Neural progenitor cell (in vitro differentiated cells): ENCODE results near the gene RPL26. TPM values are rescaled to one million over a fixed set of nuclear protein-coding genes. Genes with fewer than 3 reads are reported as not detected.

Experiments used
- DNase-seq: peaks from one replicate; pipeline ENCODE4 v3.0.0-alpha.2; 2016; ENCODE audit warnings: low spot score
- H2AFZ ChIP-seq: fragments of 200-600 bp; sonication (generic); replicated peaks from 2 replicates; pipeline ENCODE4 v1.6.1; 2016; ENCODE audit warnings: antibody characterized with exemption
- H3F3A ChIP-seq: fragments of 200-600 bp; sonication (generic); 2 replicates; pipeline ENCODE4 v1.6.1; 2016; ENCODE audit warnings: antibody characterized with exemption, low read depth
- H3K27ac ChIP-seq: fragments of 200-600 bp; sonication (generic); 2 replicates; pipeline ENCODE4 v1.5.1; 2016; ENCODE audit warnings: mild to moderate bottlenecking
- H3K27me3 ChIP-seq: fragments of 200-600 bp; sonication (generic); 2 replicates; pipeline ENCODE4 v1.6.1; 2016; ENCODE audit warnings: mild to moderate bottlenecking, moderate library complexity
- H3K36me3 ChIP-seq: fragments of 200-600 bp; sonication (generic); 2 replicates; pipeline ENCODE4 v1.5.1; 2016
- H3K4me1 ChIP-seq: fragments of 200-600 bp; sonication (generic); 2 replicates; pipeline ENCODE4 v1.6.1; 2016; ENCODE audit warnings: mixed run types
- H3K4me2 ChIP-seq: fragments of 200-600 bp; sonication (generic); 2 replicates; pipeline ENCODE4 v1.6.1; 2016
- H3K4me3 ChIP-seq: fragments of 200-600 bp; sonication (generic); 2 replicates; pipeline ENCODE4 v1.5.1; 2016
- H3K79me2 ChIP-seq: fragments of 200-600 bp; sonication (generic); 2 replicates; pipeline ENCODE4 v1.6.1; 2016; ENCODE audit warnings: low read depth
- H3K9ac ChIP-seq: fragments of 200-600 bp; sonication (generic); 2 replicates; pipeline ENCODE4 v1.6.1; 2016
- H3K9me3 ChIP-seq: fragments of 200-600 bp; sonication (generic); 2 replicates; pipeline ENCODE4 v1.5.1; 2016; ENCODE audit warnings: low read depth
- H4K20me1 ChIP-seq: fragments of 200-600 bp; sonication (generic); 2 replicates; pipeline ENCODE4 v1.6.1; 2016; ENCODE audit warnings: low read depth
- H3K27ac Mint-ChIP-seq: 3 replicates; pipeline ENCODE4 v1.8.0; 2021; ENCODE audit warnings: mixed read lengths
- H3K27me3 Mint-ChIP-seq: 2 replicates; pipeline ENCODE4 v1.8.0; 2022; ENCODE audit warnings: low read depth, mild to moderate bottlenecking, inconsistent platforms, moderate library complexity, mixed read lengths; ENCODE audit not compliant: insufficient read depth
- H3K36me3 Mint-ChIP-seq: 3 replicates; pipeline ENCODE4 v1.8.0; 2021; ENCODE audit warnings: mixed read lengths
- H3K4me1 Mint-ChIP-seq: 3 replicates; pipeline ENCODE4 v1.8.0; 2021; ENCODE audit warnings: mixed read lengths
- H3K4me3 Mint-ChIP-seq: 3 replicates; pipeline ENCODE4 v1.8.0; 2021; ENCODE audit warnings: mild to moderate bottlenecking, moderate library complexity, mixed read lengths
- H3K9me3 Mint-ChIP-seq: 3 replicates; pipeline ENCODE4 v1.8.0; 2020; ENCODE audit warnings: mixed read lengths
- CTCF ChIP-seq: fragments of 200-600 bp; sonication (generic); IDR thresholded peaks from 2 replicates; pipeline ENCODE4 v1.5.1; 2017; ENCODE audit warnings: antibody characterized with exemption, mild to moderate bottlenecking
- EZH2 ChIP-seq: fragments of 200-600 bp; sonication (generic); IDR thresholded peaks from 2 replicates; pipeline ENCODE4 v1.6.1; 2017; ENCODE audit warnings: antibody characterized with exemption, mild to moderate bottlenecking, moderate library complexity
- EZH2phosphoT487 ChIP-seq: fragments of 200-600 bp; sonication (generic); IDR thresholded peaks from 2 replicates; pipeline ENCODE4 v1.6.1; 2017; ENCODE audit warnings: antibody characterized with exemption
- small RNA-seq: library from RNA; depleted of rRNA; stranded (forward); fragments of <200 nt; gene quantifications from one replicate; pipeline ENCODE3, GENCODE V24; 2015
- total RNA-seq: library from RNA; depleted of rRNA; stranded (reverse); fragments of >200 nt; gene quantifications from 2 replicates; pipeline ENCODE4 v1.2.3, GENCODE V29; 2015; ENCODE audit warnings: low replicate concordance

Gene RPL26
- total RNA-seq, 1 donor from 2014 or later = 8,768 TPM

DNA sequence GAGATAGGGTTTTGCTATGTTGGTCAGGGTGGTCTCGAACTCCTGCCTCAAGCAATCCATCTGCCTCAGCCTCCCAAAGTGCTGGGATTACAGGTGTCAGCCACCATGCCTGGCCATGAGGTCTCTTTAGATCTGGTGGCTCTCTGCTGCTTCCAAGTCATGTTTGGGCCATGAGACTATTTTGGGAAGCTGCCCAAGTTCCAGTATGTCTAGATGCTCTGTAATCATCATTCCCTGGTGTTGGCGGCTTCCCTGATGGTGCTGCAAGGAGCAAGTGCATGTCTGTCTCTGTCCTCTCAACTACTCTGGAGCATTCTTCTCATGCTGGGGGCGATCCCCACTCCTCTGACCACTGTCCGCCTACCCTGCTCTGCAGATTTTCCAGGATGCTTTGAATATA is 49.7 kb downstream of the RPL26 start:
- Histone ChIP-seq H3K79me2 (no peaks in the 10 kb centered on the region), H4K20me1 (no peaks in the 10 kb centered on the region), H3K4me2 (no peak overlapping the region), H2AFZ (no peak overlapping the region), H3K4me3 (no peak overlapping the region), H3K9me3 (no peaks in the 10 kb centered on the region), H3F3A (peaks cover 21% of the 10 kb centered on the region), H3K4me1 (peaks cover 10% of the 10 kb centered on the region), H3K27me3 (no peaks in the 10 kb centered on the region), H3K27ac (no peak overlapping the region), H3K9ac (no peak overlapping the region), H3K36me3 (no peaks in the 10 kb centered on the region)
- no peak for DNase-seq
- no peak for TF ChIP-seq EZH2
- TF ChIP-seq CTCF = no peak
- TF ChIP-seq EZH2phosphoT487 = no peak
- Mint-ChIP-seq H3K4me1 (peaks cover 26% of the 10 kb centered on the region), H3K4me3 (no peak overlapping the region), H3K27ac (no peak overlapping the region), H3K27me3 (peaks cover 4% of the 10 kb centered on the region), H3K36me3 (no peaks in the 10 kb centered on the region), H3K9me3 (no peaks in the 10 kb centered on the region)

DNA sequence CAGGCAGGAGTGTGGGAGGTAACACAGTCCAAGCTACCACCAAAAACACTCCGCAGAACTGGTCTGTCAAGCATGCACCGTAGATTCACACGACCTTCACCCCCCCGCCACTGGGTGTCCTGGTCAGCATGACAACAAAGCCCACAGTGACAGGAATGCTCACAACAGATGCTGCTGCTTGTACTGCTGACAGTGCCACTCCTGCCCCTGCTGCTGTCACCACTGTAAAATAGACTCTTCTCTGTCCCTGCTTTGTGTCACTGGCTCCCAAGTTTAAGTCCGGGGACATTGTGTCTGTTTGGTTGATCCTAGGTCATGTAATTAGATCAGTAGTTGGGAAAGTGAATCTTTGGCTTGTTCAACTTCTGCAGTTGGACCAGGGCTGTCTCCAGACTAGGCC is 50.3 kb downstream of the RPL26 start:
- DNase-seq = no peak
- Mint-ChIP-seq H3K27me3 (peaks cover 4% of the 10 kb centered on the region), H3K36me3 (no peaks in the 10 kb centered on the region), H3K27ac (no peak overlapping the region), H3K9me3 (no peaks in the 10 kb centered on the region), H3K4me1 (peaks cover 24% of the 10 kb centered on the region), H3K4me3 (peak overlapping the region; percentile 34)
- no peaks in the 10 kb centered on the region for H3K9me3 ChIP-seq
- H3K27ac ChIP-seq = no peak overlapping the region
- no peaks in the 10 kb centered on the region for H3K36me3 ChIP-seq
- H3K4me3 ChIP-seq = no peak overlapping the region
- no peak overlapping the region for H3K9ac ChIP-seq
- H3K79me2 ChIP-seq = no peaks in the 10 kb centered on the region
- TF ChIP-seq EZH2phosphoT487 (no peak), EZH2 (no peak), CTCF (no peak)
- no peak overlapping the region for H3K4me2 ChIP-seq
- H3K27me3 ChIP-seq = peaks cover 2% of the 10 kb centered on the region
- peaks cover 4% of the 10 kb centered on the region for H3K4me1 ChIP-seq
- no peak overlapping the region for H2AFZ ChIP-seq
- no peaks in the 10 kb centered on the region for H4K20me1 ChIP-seq
- peaks cover 18% of the 10 kb centered on the region for H3F3A ChIP-seq

GRCh38 chr17:8332128-8332527 is 50.9 kb downstream of the RPL26 start:
- H3K4me1 Mint-ChIP-seq = peaks cover 21% of the 10 kb centered on the region
- DNase-seq = no peak
- H3K36me3 ChIP-seq = no peaks in the 10 kb centered on the region

More at GRCh38 chr17:8332128-8332527, 50.9 kb downstream of the RPL26 start:
- H4K20me1 ChIP-seq = no peaks in the 10 kb centered on the region
- H3K4me3 Mint-ChIP-seq = no peak overlapping the region
- no peaks in the 10 kb centered on the region for H3K4me1 ChIP-seq
- H3K79me2 ChIP-seq = no peaks in the 10 kb centered on the region
- H3K27me3 ChIP-seq = peaks cover 7% of the 10 kb centered on the region
- H3K27ac ChIP-seq = no peak overlapping the region
- H3K4me2 ChIP-seq = no peak overlapping the region
- H3K9ac ChIP-seq = no peak overlapping the region
- H3K36me3 Mint-ChIP-seq = no peaks in the 10 kb centered on the region
- H2AFZ ChIP-seq = no peak overlapping the region
- TF ChIP-seq EZH2 = no peak
- TF ChIP-seq EZH2phosphoT487 = no peak
- no peak for TF ChIP-seq CTCF
- H3K27me3 Mint-ChIP-seq = peaks cover 8% of the 10 kb centered on the region
- H3K9me3 ChIP-seq = no peaks in the 10 kb centered on the region
- H3F3A ChIP-seq = peaks cover 12% of the 10 kb centered on the region
- no peak overlapping the region for H3K4me3 ChIP-seq
- H3K9me3 Mint-ChIP-seq = no peaks in the 10 kb centered on the region
- no peak overlapping the region for H3K27ac Mint-ChIP-seq

Small RNAs within 50 kb of the gene (small RNA-seq; reads per million reads assigned to genes)
- not detected for gene RF00265

Other genes starting within 250 kb of the RPL26 start
- 3.2 and 11.4 TPM in 2 replicates for gene PER1, start 230.8 kb downstream of the RPL26 start, total RNA-seq
- 9.4 and 11.7 TPM in 2 replicates for gene VAMP2, start 220.2 kb downstream of the RPL26 start, total RNA-seq
- gene TMEM107, start 206.8 kb downstream of the RPL26 start, total RNA-seq = 26.0 and 45.5 TPM in 2 replicates
- 0.71 and 4.1 TPM in 2 replicates for gene BORCS6, start 193.0 kb downstream of the RPL26 start, total RNA-seq
- gene AURKB, start 172.6 kb downstream of the RPL26 start, total RNA-seq = 149 and 156 TPM in 2 replicates
- gene CTC1, start 135.1 kb downstream of the RPL26 start, total RNA-seq = 6.4 and 10.4 TPM in 2 replicates
- gene PFAS, start 133.9 kb downstream of the RPL26 start, total RNA-seq = 64.6 and 83.5 TPM in 2 replicates
- 11.9 and 19.9 TPM in 2 replicates for gene RANGRF, start 94.5 kb downstream of the RPL26 start, total RNA-seq
- gene SLC25A35, start 87.8 kb downstream of the RPL26 start, total RNA-seq = 0.67 and 1.1 TPM in 2 replicates
- 0.07 and 0.50 TPM in 2 replicates for gene ARHGEF15, start 73.0 kb downstream of the RPL26 start, total RNA-seq
- not detected in 2 replicates for gene ODF4, start 43.4 kb downstream of the RPL26 start, total RNA-seq
- gene RNF222, start 14.6 kb upstream of the RPL26 start, total RNA-seq = not detected in 2 replicates
- 26.9 and 31.6 TPM in 2 replicates for gene NDEL1, start 52.7 kb upstream of the RPL26 start, total RNA-seq
- gene MYH10, start 247.5 kb upstream of the RPL26 start, total RNA-seq = 160 and 213 TPM in 2 replicates